Measurements from ENCODE around the gene PRODH2.

DNA sequence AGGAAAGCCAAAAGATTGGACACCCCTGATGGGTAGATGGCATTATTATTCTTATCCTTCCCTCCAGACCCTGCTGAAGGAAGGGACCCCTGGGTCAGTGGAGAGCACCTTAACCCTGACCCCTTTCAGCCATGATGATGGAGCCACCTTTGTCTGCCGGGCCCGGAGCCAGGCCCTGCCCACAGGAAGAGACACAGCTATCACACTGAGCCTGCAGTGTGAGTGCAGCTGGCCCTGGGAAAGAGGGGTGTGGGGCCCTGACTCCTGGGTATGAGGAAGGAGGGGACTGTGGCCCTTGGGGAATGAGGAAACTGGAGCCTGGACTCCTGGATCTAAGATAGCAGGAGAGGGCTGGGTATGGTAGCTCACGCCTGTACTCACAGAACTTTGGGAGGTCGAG, 46.8 kb upstream of the PRODH2 start:
- TF ChIP-seq, protein P1, sequence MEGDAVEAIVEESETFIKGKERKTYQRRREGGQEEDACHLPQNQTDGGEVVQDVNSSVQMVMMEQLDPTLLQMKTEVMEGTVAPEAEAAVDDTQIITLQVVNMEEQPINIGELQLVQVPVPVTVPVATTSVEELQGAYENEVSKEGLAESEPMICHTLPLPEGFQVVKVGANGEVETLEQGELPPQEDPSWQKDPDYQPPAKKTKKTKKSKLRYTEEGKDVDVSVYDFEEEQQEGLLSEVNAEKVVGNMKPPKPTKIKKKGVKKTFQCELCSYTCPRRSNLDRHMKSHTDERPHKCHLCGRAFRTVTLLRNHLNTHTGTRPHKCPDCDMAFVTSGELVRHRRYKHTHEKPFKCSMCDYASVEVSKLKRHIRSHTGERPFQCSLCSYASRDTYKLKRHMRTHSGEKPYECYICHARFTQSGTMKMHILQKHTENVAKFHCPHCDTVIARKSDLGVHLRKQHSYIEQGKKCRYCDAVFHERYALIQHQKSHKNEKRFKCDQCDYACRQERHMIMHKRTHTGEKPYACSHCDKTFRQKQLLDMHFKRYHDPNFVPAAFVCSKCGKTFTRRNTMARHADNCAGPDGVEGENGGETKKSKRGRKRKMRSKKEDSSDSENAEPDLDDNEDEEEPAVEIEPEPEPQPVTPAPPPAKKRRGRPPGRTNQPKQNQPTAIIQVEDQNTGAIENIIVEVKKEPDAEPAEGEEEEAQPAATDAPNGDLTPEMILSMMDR (conservative IDR thresholded peaks at IDR 0.05 in 1 of 2, IDR thresholded peaks at IDR 0.05 in 1 of 2; ENCODE audit: extremely low read depth in 1 of 2, insufficient read depth in 1 of 2, low read depth in 1 of 2, low read length in 2 of 2), result no peak
- no peak for TF ChIP-seq EZH2 (IDR thresholded peaks at IDR 0.05; ENCODE audit: borderline replicate concordance, low read length)
